DOHH2 (cell line): ENCODE measurements around the gene CD36.

Source experiments
- H3F3A ChIP-seq: fragments of 200-600 bp; sonication (generic), shearing (Covaris generic); 2 replicates; pipeline ENCODE4 v1.6.0; 2016; ENCODE audit warnings: antibody characterized with exemption, mild to moderate bottlenecking; ENCODE audit not compliant: control insufficient read depth, insufficient read depth
- H3K27ac ChIP-seq: fragments of 200-600 bp; sonication (generic); 2 replicates; pipeline ENCODE4 v1.5.1; 2014; ENCODE audit warnings: low read depth, mild to moderate bottlenecking, low read length, moderate library complexity
- H3K27me3 ChIP-seq: fragments of 200-600 bp; sonication (generic); 2 replicates; pipeline ENCODE4 v1.6.1; 2014; ENCODE audit warnings: mild to moderate bottlenecking, low read length, mixed read lengths; ENCODE audit not compliant: control insufficient read depth
- H3K36me3 ChIP-seq: fragments of 200-600 bp; sonication (generic); 2 replicates; pipeline ENCODE4 v1.6.1; 2014; ENCODE audit warnings: mild to moderate bottlenecking, low read length, moderate library complexity, mixed read lengths; ENCODE audit not compliant: control insufficient read depth
- H3K4me1 ChIP-seq: fragments of 200-600 bp; sonication (generic); 2 replicates; pipeline ENCODE4 v1.6.1; 2014; ENCODE audit warnings: mild to moderate bottlenecking, low read length, mixed read lengths; ENCODE audit not compliant: control insufficient read depth
- H3K4me2 ChIP-seq: fragments of 200-600 bp; sonication (generic); 2 replicates; pipeline ENCODE4 v1.6.0; 2014; ENCODE audit warnings: mild to moderate bottlenecking, low read length, moderate library complexity
- H3K4me3 ChIP-seq: fragments of 200-600 bp; sonication (generic); 2 replicates; pipeline ENCODE4 v1.5.1; 2014; ENCODE audit warnings: mild to moderate bottlenecking, low read length, mixed read lengths
- H3K79me2 ChIP-seq: fragments of 200-600 bp; sonication (generic); 2 replicates; pipeline ENCODE4 v1.6.1; 2014; ENCODE audit warnings: mild to moderate bottlenecking, low read length, mixed read lengths; ENCODE audit not compliant: control insufficient read depth
- H3K9me2 ChIP-seq: fragments of 200-600 bp; sonication (generic); replicated peaks from 2 replicates; pipeline ENCODE4 v1.6.1; 2014; ENCODE audit warnings: mild to moderate bottlenecking, low read length, mixed read lengths; ENCODE audit not compliant: control insufficient read depth
- H3K9me3 ChIP-seq: fragments of 200-600 bp; sonication (generic); 2 replicates; pipeline ENCODE4 v1.6.1; 2014; ENCODE audit warnings: antibody characterized with exemption, low read length, mixed read lengths; ENCODE audit not compliant: control insufficient read depth, insufficient read depth
- H4K20me1 ChIP-seq: fragments of 200-600 bp; sonication (generic); 2 replicates; pipeline ENCODE4 v1.6.0; 2014; ENCODE audit warnings: low read depth, mild to moderate bottlenecking, antibody characterized with exemption, low read length, moderate library complexity; ENCODE audit not compliant: control insufficient read depth, insufficient read depth
- EZH2phosphoT487 ChIP-seq: fragments of 200-600 bp; sonication (generic); IDR thresholded peaks from 2 replicates; pipeline ENCODE4 v1.6.1; 2017; ENCODE audit warnings: borderline replicate concordance, mild to moderate bottlenecking, antibody characterized with exemption, low read length, moderate library complexity, mixed read lengths
- TF ChIP-seq, protein P1 (sequence below): fragments of 200-600 bp; sonication (generic); IDR thresholded peaks from one replicate; pipeline ENCODE4 v1.5.1; 2014; ENCODE audit warnings: antibody characterized with exemption, mild to moderate bottlenecking, low read depth, low read length; ENCODE audit not compliant: poor library complexity, severe bottlenecking

CD36 gene

DNA sequence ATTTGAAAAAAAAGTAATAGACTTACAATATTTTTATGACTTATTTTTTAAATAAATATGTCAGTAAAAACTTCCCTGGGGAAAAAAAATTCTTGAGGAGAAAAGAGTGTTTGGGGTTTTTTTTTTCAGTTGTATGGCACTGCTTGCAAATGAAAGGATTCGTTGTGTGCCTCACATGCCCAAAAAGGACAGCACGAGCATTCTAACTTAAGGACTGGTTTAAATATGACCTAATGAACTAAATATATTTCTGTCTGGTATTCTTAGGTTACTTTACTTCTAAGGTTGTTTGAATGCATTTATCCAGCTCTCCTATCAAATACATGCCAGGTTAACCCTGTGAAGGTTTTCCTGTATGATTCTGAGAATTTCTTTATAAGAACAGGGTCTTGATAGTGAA, 988 bp upstream of the CD36 start:
- Histone ChIP-seq H3K9me2 (no peaks in the 10 kb centered on the region), H3K4me3 (no peak overlapping the region), H3K27me3 (no peaks in the 10 kb centered on the region), H3F3A (no peaks in the 10 kb centered on the region), H3K9me3 (no peaks in the 10 kb centered on the region), H3K4me2 (no peak overlapping the region), H3K36me3 (no peaks in the 10 kb centered on the region), H3K79me2 (no peaks in the 10 kb centered on the region), H3K4me1 (no peaks in the 10 kb centered on the region), H3K27ac (no peak overlapping the region), H4K20me1 (no peaks in the 10 kb centered on the region)
- TF ChIP-seq EZH2phosphoT487: no peak
- TF ChIP-seq, protein P1, sequence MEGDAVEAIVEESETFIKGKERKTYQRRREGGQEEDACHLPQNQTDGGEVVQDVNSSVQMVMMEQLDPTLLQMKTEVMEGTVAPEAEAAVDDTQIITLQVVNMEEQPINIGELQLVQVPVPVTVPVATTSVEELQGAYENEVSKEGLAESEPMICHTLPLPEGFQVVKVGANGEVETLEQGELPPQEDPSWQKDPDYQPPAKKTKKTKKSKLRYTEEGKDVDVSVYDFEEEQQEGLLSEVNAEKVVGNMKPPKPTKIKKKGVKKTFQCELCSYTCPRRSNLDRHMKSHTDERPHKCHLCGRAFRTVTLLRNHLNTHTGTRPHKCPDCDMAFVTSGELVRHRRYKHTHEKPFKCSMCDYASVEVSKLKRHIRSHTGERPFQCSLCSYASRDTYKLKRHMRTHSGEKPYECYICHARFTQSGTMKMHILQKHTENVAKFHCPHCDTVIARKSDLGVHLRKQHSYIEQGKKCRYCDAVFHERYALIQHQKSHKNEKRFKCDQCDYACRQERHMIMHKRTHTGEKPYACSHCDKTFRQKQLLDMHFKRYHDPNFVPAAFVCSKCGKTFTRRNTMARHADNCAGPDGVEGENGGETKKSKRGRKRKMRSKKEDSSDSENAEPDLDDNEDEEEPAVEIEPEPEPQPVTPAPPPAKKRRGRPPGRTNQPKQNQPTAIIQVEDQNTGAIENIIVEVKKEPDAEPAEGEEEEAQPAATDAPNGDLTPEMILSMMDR: no peak

DNA sequence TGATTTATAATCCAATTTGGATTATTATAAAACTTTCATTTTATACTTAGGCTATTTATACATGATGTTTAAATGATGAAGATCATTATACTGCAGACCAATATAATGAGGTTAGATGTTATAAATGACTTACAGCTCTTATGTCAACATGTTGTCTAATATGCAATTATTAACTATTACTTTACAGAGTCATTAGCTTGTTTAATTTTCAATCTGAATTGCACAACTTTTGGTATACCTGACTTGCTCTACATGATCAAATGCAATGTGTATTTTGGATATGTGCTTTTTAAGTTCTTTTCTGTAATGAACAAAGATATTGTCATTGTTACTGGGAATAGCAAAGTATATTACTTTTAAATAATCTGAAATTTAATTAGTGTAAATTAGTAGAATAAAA, 569 bp downstream of the CD36 start:
- Histone ChIP-seq H3K9me3 (no peaks in the 10 kb centered on the region), H3K27me3 (no peaks in the 10 kb centered on the region), H4K20me1 (no peaks in the 10 kb centered on the region), H3K79me2 (no peaks in the 10 kb centered on the region), H3K9me2 (no peaks in the 10 kb centered on the region), H3K4me3 (no peak overlapping the region), H3K27ac (no peak overlapping the region), H3K4me2 (no peak overlapping the region), H3K36me3 (no peaks in the 10 kb centered on the region), H3K4me1 (no peaks in the 10 kb centered on the region), H3F3A (no peaks in the 10 kb centered on the region)
- TF ChIP-seq EZH2phosphoT487: no peak
- TF ChIP-seq, protein P1: no peak

- no peak overlapping the region for H3K4me2 ChIP-seq
- H3K36me3 ChIP-seq: no peaks in the 10 kb centered on the region
- H3K4me3 ChIP-seq: no peak overlapping the region
- no peaks in the 10 kb centered on the region for H3K4me1 ChIP-seq
- H3F3A ChIP-seq: no peaks in the 10 kb centered on the region
- no peaks in the 10 kb centered on the region for H3K79me2 ChIP-seq
- no peaks in the 10 kb centered on the region for H4K20me1 ChIP-seq
- H3K9me2 ChIP-seq: no peaks in the 10 kb centered on the region
- H3K27me3 ChIP-seq: no peaks in the 10 kb centered on the region
- TF ChIP-seq, protein P1: no peak
- no peak for TF ChIP-seq EZH2phosphoT487
- H3K27ac ChIP-seq: no peak overlapping the region
- H3K9me3 ChIP-seq: no peaks in the 10 kb centered on the region
These were observed 2.4 kb downstream of the CD36 start for GRCh38 chr7:80640846-80641245.

GRCh38 chr7:80641548-80641947, 3.1 kb downstream of the CD36 start:
- no peak overlapping the region for H3K4me3 ChIP-seq
- H3K9me3 ChIP-seq: no peaks in the 10 kb centered on the region
- no peaks in the 10 kb centered on the region for H4K20me1 ChIP-seq
- no peak overlapping the region for H3K4me2 ChIP-seq
- H3K27me3 ChIP-seq: no peaks in the 10 kb centered on the region
- H3K36me3 ChIP-seq: no peaks in the 10 kb centered on the region
- no peaks in the 10 kb centered on the region for H3K9me2 ChIP-seq
- no peak overlapping the region for H3K27ac ChIP-seq
- H3K79me2 ChIP-seq: no peaks in the 10 kb centered on the region
- H3K4me1 ChIP-seq: no peaks in the 10 kb centered on the region
- TF ChIP-seq, protein P1: no peak
- TF ChIP-seq EZH2phosphoT487: no peak
- no peaks in the 10 kb centered on the region for H3F3A ChIP-seq
